Spleen (tissue), 11 donors: Measurements from ENCODE around the gene RANBP1. TPM values are rescaled to one million over a fixed set of nuclear protein-coding genes. Genes with fewer than 3 reads are reported as not detected.

Experiments used
- DNase-seq: peaks from one replicate; pipeline ENCODE4 v3.0.0-alpha.2; 2020
- H3K27ac ChIP-seq, 8 donors: fragments of 200-600 bp; sonication (generic) in 7 of 8; 1 replicate in 4 of 8; 2 replicates in 4 of 8; pipeline versions ENCODE4 v1.5.0 to v1.8.0; 2016 to 2021; ENCODE audit warnings: inconsistent platforms in 4 of 8, mild to moderate bottlenecking in 4 of 8, moderate library complexity in 1 of 8
- H3K27me3 ChIP-seq, 7 donors: fragments of 200-600 bp; sonication (generic) in 6 of 7; replicated peaks in 1 of 7; 1 replicate in 4 of 7; 2 replicates in 3 of 7; pipeline versions ENCODE4 v1.5.0 to v1.8.0; 2016 to 2021; ENCODE audit warnings: inconsistent platforms in 3 of 7, mild to moderate bottlenecking in 1 of 7
- H3K36me3 ChIP-seq, 6 donors: fragments of 200-600 bp; sonication (generic) in 5 of 6; 1 replicate in 4 of 6; 2 replicates in 2 of 6; pipeline versions ENCODE4 v1.5.0 to v1.8.0; 2016 to 2021; ENCODE audit warnings: inconsistent platforms in 2 of 6
- H3K4me1 ChIP-seq, 6 donors: fragments of 200-600 bp; sonication (generic) in 5 of 6; 1 replicate in 3 of 6; 2 replicates in 3 of 6; pipeline versions ENCODE4 v1.5.0 to v1.8.0; 2016 to 2021; ENCODE audit warnings: inconsistent platforms in 3 of 6
- H3K4me3 ChIP-seq, 8 donors: fragments of 200-600 bp; sonication (generic) in 7 of 8; 1 replicate in 4 of 8; 2 replicates in 4 of 8; pipeline versions ENCODE4 v1.5.0 to v1.8.0; 2016 to 2021; ENCODE audit warnings: inconsistent platforms in 4 of 8, mild to moderate bottlenecking in 4 of 8, moderate library complexity in 2 of 8
- H3K9me3 ChIP-seq, 8 donors: fragments of 200-600 bp; sonication (generic) in 7 of 8; 1 replicate in 4 of 8; 2 replicates in 4 of 8; pipeline versions ENCODE4 v1.5.0 to v1.8.0; 2016 to 2021; ENCODE audit warnings: inconsistent platforms in 4 of 8
- CTCF ChIP-seq, 11 experiments: fragments of 200-600 bp in 7 of 11; fragments of 450-650 bp in 4 of 11; sonication (generic) in 4 of 11; IDR thresholded peaks in 8 of 11; conservative IDR thresholded peaks in 3 of 11; 1 replicate in 7 of 11; 2 replicates in 4 of 11; pipeline versions ENCODE4 v1.4.0 to v1.8.0; 2016 to 2021; ENCODE audit warnings: antibody characterized with exemption in 11 of 11, inconsistent platforms in 4 of 11, mild to moderate bottlenecking in 1 of 11
- POLR2A ChIP-seq, 3 donors: fragments of 450-650 bp; IDR thresholded peaks; one replicate each; pipeline ENCODE4 v1.5.1; 2017; ENCODE audit warnings: antibody characterized with exemption in 3 of 3, mild to moderate bottlenecking in 1 of 3
- POLR2AphosphoS5 ChIP-seq, 3 donors: sonication (generic); formaldehyde crosslinking; IDR thresholded peaks; one replicate each; pipeline ENCODE4 v1.5.1; 2017; ENCODE audit warnings: antibody characterized with exemption in 3 of 3
- WGBS, 5 donors: extraction: QIAGEN DNeasy Blood & Tissue Kit in 3 of 5; methylation state at CpG; one replicate each; pipeline versions ENCODE4 v1.1.5 to v1.1.7; 2013 to 2018; 5-methylcytosine and 5-hydroxymethylcytosine counted together
- intact Hi-C: fragments of 100-400 bp; cut with DNase I; formaldehyde crosslinking; loops from one replicate; pipeline ENCODE4 v1.15.0; 2023; ENCODE audit warnings: low total_unique reads
- polyA plus RNA-seq, 3 donors: library from polyadenylated mRNA; stranded (reverse); fragments of 200-250 nt; gene quantifications; one replicate each; pipeline ENCODE4 v1.2.1, GENCODE V29; 2013
- total RNA-seq, 7 donors: library from RNA; depleted of rRNA in 3 of 7; stranded (reverse); fragments of >200 nt in 3 of 7; fragmentation: NEBNext Ultra II Directional in 4 of 7; extraction: Animal tissue kit (Norgen Biotek cat#: 25700) in 4 of 7; gene quantifications; one replicate each; pipeline versions ENCODE4 v1.1.0 to v1.2.1, GENCODE V29; 2016 to 2021
- donor health status: healthy with polysubstance abuse.
- donor health status: DM: no; HTN: no; CAD: no; lungs with moderate emphysema.
- donor health status: DM: no; HTN: no; CAD: no.
- donor health status: Bipolar disorder and iron deficiency.
- donor health status: healthy.
- donor health status: DM: no; HTN: no; CAD: no.
- donor health status: DM: yes; HTN: yes; CAD: no.

The RANBP1 gene
- total and polyA plus RNA-seq, 10 donors: 52.6 to 111 (median 94.6) TPM

GRCh38 chr22:20106205-20106848 lies 9.6 kb upstream of the RANBP1 start:
- H3K4me3 ChIP-seq: no peak overlapping the region
- no peaks in the 10 kb centered on the region for H3K27me3 ChIP-seq
- peaks cover 0 to 6% (median 2%) of the 10 kb centered on the region in 6 donors for H3K4me1 ChIP-seq
- H3K9me3 ChIP-seq: no peaks in the 10 kb centered on the region
- H3K27ac ChIP-seq: no peak overlapping the region
- peaks cover 5 to 100% (median 83%) of the 10 kb centered on the region in 6 donors for H3K36me3 ChIP-seq
- peak; percentile 41 for DNase-seq
- intact Hi-C loops: no loop called here
- 90 to 97% (median 93%) methylated on average over 18 to 20 of the region's 20 CpGs for WGBS, 5 donors
- TF ChIP-seq CTCF (IDR thresholded peaks at IDR 0.05 in 8 of 11, conservative IDR thresholded peaks at IDR 0.05 in 3 of 11) (no peak), POLR2AphosphoS5 (IDR thresholded peaks at IDR 0.05) (peak in 1 of 3 donors; percentile 33)

DNA sequence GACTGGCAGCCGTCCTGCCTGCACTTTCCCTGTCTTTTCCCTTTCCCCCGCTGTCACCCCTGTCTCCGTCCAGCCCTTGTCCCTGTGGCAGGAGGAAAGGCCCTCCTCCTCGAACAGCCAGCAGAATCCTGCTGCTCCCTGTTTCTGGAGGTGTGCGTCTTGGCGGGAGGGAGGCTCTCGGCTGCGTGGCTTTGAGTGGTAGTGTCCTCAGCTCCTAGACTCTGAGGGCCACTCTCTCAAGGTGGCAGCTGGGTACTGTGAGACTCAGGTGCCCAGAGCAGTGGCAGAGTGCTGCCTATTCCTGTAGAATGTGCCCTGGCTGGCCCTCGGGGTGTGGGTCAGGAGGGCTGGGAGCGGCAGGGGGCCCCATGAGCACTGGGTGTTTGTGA lies 9.1 kb upstream of the RANBP1 start:
- 91 to 97% (median 96%) methylated on average over 9 to 10 of the region's 10 CpGs for WGBS, 5 donors
- peak; percentile 61 for DNase-seq

DNA sequence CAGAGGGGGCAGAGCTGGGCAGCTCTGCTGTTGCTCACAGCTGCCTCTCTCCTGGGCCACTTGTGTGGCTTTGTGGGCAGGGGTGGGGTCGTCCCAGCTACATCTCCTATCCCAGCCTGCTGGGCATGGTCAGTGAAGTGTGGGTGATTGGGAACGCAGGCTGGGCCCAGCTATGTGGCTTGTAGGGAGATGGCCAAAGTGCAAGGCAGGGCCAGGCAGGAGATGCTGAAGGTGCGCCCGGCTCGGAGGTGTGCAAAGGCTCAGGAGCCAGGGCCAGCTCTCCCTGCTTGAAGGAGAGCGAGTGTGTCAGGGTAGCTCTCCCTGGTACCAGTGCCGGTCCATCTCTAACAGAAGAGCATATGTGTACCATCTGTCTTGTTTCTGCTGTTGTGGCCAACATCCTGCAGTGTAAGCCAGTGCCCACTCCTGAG lies 8.4 kb upstream of the RANBP1 start:
- H3K27me3 ChIP-seq: no peaks in the 10 kb centered on the region
- intact Hi-C loops: no loop called here
- H3K36me3 ChIP-seq: peaks cover 5 to 100% (median 85%) of the 10 kb centered on the region in 6 donors
- no peak overlapping the region for H3K4me3 ChIP-seq
- H3K4me1 ChIP-seq: peaks cover 6 to 17% (median 14%) of the 10 kb centered on the region in 6 donors
- peak; percentile 49 for DNase-seq
- TF ChIP-seq POLR2AphosphoS5 (IDR thresholded peaks at IDR 0.05): peak in 1 of 3 donors; percentile 41
- no peak for TF ChIP-seq POLR2A (IDR thresholded peaks at IDR 0.05)
- 93 to 99% (median 96%) methylated on average over 5 to 7 of the region's 7 CpGs for WGBS, 5 donors
- no peaks in the 10 kb centered on the region for H3K9me3 ChIP-seq
- H3K27ac ChIP-seq: no peak overlapping the region

More for the DNA sequence above, 9.1 kb upstream of the RANBP1 start:
- Histone ChIP-seq H3K36me3 (peaks cover 5 to 100% (median 82%) of the 10 kb centered on the region in 6 donors), H3K27me3 (no peaks in the 10 kb centered on the region), H3K9me3 (no peaks in the 10 kb centered on the region), H3K4me1 (peaks cover 2 to 11% (median 8%) of the 10 kb centered on the region in 6 donors), H3K4me3 (no peak overlapping the region), H3K27ac (no peak overlapping the region)
- intact Hi-C loops: no loop called here
- TF ChIP-seq POLR2AphosphoS5 (IDR thresholded peaks at IDR 0.05): no peak
- TF ChIP-seq CTCF (IDR thresholded peaks at IDR 0.05 in 8 of 11, conservative IDR thresholded peaks at IDR 0.05 in 3 of 11): no peak
- no peak for TF ChIP-seq POLR2A (IDR thresholded peaks at IDR 0.05)

GRCh38 chr22:20107951-20108756 lies 7.8 kb upstream of the RANBP1 start:
- 87 to 90% (median 88%) methylated on average over 13 of the region's 13 CpGs for WGBS, 5 donors
- intact Hi-C loops: no loop called here
- DNase-seq: peak; percentile 73

More at GRCh38 chr22:20107951-20108756, 7.8 kb upstream of the RANBP1 start:
- Histone ChIP-seq H3K27ac (no peak overlapping the region), H3K27me3 (no peaks in the 10 kb centered on the region), H3K4me1 (peaks cover 6 to 24% (median 20%) of the 10 kb centered on the region in 6 donors), H3K4me3 (no peak overlapping the region), H3K36me3 (peaks cover 5 to 100% (median 89%) of the 10 kb centered on the region in 6 donors), H3K9me3 (no peaks in the 10 kb centered on the region)
- TF ChIP-seq POLR2AphosphoS5 (IDR thresholded peaks at IDR 0.05): peak; percentile 19 to 38 (median 22)
- no peak for TF ChIP-seq CTCF (IDR thresholded peaks at IDR 0.05 in 8 of 11, conservative IDR thresholded peaks at IDR 0.05 in 3 of 11)
- no peak for TF ChIP-seq POLR2A (IDR thresholded peaks at IDR 0.05)
